HT-29 (cell line): ENCODE data around the gene DUSP16. TPM values are rescaled to one million over a fixed set of nuclear protein-coding genes. Genes with fewer than 3 reads are reported as not detected.
"Not testable (repeated sequence)": the region's sequence is repeated elsewhere in the genome, so short reads cannot be mapped to it uniquely, and the experiment has no call there.

Source experiments
- DNase-seq: peaks from one replicate; pipeline ENCODE4 v3.0.0-alpha.2; 2015; ENCODE audit warnings: low spot score
- total RNA-seq: library from RNA; depleted of rRNA; stranded (reverse); fragments of >200 nt; shearing (Covaris generic); gene quantifications from 2 replicates; pipeline ENCODE4 v1.2.3, GENCODE V29; 2014

DUSP16 gene
- total RNA-seq, 1 experiment from 2014 or later: 9.2 TPM

DNA sequence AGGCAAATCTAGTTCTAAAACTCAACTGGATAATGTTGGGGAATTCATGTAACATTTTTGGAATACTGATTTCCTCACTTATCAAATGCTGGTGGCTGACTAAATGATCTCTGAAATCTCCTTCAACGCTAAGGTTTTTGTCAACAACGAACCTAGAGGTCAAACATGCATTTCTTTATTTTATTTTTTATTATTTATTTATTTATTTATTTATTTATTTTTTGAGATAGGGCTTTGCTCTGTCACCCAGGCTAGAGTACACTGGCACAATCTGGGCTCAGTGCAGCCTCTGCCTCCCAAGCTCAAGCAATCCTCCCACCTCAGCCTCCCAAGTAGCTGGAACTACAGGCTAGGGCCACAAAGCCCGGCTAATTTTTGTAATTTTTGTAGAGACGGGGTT is 64.5 kb downstream of the DUSP16 start:
- no peak for DNase-seq

DNA sequence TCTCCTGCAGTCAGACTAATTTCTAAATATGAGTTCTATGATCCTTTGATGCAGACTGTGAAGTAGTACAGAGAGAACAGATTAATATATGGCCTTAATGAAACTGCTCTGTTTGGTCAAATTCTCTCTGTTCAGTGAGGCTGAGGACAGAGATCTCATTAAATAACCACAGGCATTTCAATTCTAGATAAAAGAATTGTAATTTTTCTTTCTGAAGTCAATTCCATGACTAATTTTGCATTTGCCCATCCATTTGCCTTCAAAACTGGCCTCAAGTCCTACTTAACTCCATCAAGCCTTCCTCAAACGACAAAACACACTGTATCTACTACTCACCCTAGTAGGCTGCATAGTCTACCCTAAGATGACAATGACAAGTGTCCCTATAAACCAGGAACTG is 67.1 kb downstream of the DUSP16 start:
- DNase-seq: no peak

DNA sequence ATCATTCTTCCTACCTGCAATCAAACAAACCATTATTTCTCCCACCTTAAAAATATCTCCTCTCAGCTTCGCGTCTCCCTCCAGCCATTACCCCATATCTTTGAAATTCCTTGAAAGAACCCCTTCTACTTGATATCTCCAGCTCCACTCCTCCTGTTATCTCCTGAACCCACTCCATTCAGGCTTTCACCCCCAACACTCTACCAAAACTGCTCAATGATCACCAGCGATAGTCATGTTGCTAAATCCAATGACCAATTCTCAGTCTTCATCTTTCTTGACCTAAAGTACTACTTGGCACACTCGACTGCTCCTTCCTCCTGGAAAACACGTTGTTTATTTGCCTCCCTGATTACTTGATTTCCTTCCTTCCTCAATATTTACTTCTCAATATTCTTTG is 70.1 kb downstream of the DUSP16 start:
- no peak for DNase-seq

DNA sequence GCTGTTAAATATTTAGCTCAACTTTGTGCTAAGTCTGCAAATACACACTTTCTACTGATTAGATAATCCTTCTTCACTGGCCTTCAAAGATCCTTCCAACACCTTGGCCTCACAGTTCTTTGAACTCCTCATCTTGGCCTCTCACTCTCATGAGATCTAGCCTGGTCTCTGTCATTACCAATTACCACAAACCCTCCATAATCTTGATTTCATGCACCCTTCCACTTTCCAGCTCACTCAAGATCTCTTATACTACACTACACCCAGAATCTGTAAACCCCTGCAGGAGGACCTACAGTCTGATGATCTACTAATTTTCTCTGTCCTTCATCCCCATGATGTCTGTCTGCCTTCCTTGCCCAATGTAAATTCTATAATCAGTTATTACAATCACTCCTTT is 71.1 kb downstream of the DUSP16 start:
- no peak for DNase-seq

DNA sequence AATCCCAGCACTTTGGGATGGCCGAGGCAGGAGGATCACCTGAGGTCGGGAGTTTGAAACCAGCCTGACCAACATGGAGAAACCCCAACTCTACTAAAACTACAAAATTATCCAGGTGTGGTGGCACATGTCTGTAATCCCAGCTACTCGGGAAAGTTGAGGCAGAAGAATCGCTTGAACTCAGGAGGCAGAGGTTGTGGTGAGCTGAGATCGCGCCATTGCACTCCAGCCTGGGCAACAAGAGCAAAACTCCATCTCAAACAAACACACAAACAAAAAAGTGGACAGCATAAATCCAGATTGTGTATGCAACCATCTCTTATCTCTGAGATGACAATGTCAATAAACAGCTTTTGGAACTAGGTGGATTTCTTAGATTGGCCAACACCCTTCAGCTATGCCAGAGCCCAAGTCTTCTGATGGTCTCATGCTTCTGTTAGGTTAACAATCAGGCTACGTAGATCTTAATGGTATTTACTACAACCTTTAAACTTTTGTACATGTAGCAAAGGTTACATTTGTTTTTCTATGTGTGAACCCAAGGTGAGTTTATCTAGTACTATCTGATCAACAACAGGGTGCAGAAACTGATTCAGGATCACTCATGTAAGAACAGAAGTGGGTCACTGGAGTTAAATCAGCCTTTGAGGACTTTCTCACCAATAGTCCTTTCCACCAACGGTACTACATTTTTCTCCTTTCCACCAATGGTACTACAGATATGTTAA is 73.7 kb downstream of the DUSP16 start:
- DNase-seq: no peak

DNA sequence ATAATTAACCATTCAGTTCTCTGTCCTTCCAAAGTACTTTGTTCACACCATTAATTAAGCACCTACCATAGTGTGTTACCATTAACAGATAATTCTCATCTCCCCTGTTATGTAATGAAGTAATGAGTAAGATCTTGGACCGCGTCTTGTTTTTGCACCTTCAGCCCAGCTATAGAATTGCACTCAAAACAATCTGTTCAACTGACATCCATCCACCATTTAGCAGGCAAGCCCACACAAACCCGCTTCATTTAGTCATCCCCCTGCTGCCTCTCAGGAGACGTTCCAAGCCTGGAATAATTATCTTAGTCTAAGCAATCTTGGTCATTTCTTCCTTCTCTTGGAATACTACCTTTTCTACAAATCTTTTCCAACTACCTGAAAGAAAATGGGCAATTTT is 74.4 kb downstream of the DUSP16 start:
- no peak for DNase-seq

DNA sequence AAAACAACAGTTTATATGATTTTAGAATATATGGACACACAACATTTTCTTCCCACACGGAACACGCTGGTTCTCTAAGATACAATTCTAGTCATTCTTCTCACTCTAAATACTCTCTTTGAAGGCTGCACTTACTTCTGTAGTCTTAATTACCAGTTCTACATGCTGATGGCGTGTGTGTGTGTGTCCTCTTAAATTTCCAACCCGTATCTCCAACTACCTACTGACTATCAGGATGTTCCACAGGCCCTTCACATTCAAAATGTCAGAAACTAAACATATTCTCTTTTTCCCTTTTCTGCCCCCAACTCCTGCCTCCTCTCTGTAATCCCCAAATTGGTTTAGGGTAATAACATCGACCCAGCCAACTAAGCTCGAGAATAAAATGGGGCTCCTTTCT is 75.2 kb downstream of the DUSP16 start:
- no peak for DNase-seq

DNA sequence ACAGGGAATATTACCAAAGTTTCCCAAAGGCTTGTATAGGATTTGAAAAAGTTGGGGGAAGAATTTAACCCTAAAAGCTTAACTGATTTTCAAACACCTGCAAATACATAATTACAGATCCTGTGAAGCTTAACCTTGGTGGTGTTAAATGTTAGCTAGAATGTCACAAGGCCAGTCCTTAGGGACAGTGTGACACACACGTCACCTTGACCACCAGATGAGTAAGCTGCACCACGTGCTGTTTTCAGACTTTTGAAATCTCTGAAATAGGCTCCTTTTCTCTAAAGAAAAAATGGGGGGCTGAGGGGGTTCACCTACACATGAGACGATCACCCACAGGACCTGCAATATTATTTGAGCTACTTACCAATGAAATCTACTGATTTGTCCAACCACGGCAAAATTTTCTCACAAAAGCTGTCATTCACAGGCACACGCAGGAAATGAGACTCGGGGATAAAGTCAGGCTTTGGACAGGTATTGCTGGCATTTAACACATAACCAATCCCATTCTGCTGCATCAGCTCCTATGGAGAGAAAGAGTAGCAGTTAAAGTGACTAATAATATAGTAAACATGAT is 75.9 kb downstream of the DUSP16 start:
- no peak for DNase-seq

DNA sequence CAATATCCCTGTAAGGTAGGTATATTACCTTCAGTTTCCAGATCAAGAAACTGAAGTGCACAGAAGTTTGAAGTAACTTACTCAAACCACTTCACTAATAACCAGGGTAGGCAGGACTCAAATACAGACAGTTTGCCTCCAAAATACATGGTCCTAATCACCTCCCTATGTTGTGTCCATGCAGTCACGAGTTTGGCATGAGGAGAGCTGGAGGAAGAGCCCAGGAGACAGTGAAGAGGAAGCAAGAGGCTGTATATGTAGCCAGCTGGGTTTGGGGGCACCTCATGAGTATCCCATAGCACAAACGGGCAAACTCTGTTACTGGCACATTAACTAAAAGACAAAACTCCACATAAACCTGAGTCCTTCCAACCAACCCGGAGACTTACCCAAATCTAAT is 79.2 kb downstream of the DUSP16 start:
- no peak for DNase-seq

DNA sequence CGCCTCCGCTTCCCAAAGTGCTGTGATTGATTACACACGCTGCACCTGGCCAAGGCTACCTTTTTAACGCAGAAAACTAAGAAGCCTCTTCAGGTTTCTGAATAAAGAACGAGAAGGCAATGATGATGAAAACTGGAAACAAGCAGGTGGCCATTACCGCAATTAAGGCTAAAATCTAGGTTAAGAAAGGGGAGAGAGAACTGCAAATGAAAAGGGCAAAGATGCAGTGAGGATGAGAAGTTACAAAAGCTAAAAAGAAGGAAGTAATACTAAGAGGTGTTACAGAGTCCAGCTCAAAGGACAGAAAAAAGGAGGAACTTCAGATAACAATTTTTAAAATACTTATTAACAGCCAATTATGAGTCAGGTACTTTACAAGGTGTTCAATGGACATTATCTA is 79.7 kb downstream of the DUSP16 start:
- DNase-seq: no peak

DNA sequence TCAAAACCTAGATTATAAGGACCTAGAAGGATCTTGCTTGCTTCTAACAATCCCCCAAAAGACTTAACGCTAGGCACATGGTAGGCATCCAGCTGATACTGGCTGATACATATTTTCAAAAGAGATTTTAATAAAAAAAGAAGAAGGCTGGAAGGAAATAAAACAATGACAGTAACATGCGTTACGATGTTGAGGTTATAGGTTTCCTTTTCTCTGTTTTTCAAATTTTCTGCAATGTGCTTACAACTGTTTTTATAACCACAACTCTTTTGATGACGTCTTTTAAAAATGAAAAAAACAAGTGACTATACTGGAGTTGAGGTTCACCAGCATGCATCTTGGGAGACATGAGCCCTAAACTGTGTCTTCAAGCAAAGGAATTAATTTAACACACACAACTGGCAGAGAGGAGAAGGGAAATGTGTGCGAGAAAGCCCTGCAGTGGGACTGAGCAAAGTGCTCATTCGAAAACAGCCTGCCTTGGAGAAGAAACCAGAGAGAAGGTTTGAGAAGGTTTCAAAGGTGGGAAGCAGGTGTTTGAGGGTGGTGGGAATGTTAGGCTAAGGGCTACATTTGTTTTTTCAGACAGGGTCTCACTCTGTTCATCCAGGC is 80.4 kb downstream of the DUSP16 start:
- DNase-seq: no peak

DNA sequence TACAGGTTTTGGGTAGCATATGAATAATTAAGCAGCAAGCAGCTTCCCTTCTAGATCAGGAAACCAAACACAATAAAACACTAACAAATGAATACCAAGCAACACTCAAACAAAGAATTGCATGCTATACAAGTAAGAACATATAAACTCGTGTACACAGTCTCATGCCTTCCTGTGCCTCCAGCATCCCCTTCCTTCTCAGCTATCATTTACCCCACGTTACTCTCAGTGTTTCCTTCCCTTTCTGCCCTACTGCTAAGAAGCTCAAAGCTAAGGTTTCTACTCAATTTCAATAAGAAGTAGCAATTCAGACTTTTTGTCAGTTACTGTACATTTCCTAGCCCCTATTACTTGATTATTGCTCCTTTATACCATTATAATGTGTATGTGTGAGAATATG is 81.0 kb downstream of the DUSP16 start:
- DNase-seq: no peak

DNA sequence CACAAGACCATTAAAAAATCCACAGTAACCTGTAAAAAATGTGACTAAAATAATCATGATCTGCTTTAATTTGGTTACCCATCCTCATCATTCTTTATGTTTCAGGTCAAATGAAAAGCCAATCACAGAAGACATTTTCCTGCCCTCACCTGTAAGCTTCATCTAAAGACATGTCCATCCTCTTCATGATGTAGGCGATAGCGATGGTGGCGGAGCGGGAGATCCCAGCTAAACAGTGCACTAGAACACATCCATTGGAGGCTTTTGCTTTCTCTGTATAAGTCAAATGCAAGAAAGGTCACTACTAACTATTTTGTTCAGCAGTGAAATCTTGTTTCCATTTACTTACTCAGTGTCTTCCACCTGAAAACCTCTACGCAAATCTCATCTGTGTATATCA is 82.6 kb downstream of the DUSP16 start:
- DNase-seq: no peak

DNA sequence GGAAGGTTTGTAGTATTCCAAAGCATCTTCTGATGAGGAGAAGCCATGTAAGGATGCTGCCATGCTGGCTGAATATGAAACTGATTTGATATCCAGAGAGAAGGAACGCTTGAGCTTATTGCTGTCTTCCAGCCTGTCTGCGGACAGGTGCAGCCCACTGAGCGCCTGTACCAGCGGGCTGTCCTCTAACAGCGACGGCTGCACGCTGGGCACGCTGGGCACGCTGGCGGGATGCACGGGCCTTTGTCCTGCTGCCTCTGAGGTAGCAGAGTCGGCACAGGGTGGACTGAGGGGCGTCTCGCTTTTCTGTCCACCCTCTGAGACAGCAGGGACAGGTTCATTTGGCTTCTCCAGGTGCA is 85.2 kb downstream of the DUSP16 start:
- no peak for DNase-seq

DNA sequence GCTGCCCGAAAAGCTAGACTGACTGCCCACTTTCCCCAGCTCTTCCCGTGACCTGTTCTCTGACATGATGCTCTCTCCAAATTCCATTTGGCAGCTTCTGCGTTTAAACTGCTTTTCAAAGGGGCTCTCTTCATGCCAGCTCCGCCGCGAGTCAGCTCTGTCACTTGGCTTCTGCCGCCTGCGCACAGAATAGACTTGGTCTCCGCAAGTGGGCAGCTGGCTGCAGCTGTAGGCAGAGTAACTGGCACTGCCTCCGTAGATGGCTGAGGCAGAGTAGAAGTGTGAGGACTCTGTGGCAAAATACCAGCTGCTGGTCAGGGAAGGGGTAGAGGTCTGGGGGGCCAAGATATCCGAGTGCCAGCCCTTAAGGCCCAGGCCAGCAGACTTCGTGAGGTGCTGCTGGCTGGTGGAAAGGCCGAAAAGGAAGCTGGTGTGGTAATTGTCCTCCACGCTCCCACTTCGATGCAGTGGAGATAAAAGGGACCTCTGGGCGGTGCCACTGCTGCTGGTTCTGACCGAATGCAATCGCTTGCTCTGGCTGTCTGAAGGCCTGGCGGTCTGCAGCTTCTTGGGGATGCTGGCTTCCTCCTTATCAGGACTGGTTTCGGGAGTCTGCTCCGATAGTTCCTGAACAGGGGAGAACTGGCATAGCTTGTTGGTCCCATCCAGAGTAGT is 85.7 kb downstream of the DUSP16 start:
- DNase-seq: no peak

DNA sequence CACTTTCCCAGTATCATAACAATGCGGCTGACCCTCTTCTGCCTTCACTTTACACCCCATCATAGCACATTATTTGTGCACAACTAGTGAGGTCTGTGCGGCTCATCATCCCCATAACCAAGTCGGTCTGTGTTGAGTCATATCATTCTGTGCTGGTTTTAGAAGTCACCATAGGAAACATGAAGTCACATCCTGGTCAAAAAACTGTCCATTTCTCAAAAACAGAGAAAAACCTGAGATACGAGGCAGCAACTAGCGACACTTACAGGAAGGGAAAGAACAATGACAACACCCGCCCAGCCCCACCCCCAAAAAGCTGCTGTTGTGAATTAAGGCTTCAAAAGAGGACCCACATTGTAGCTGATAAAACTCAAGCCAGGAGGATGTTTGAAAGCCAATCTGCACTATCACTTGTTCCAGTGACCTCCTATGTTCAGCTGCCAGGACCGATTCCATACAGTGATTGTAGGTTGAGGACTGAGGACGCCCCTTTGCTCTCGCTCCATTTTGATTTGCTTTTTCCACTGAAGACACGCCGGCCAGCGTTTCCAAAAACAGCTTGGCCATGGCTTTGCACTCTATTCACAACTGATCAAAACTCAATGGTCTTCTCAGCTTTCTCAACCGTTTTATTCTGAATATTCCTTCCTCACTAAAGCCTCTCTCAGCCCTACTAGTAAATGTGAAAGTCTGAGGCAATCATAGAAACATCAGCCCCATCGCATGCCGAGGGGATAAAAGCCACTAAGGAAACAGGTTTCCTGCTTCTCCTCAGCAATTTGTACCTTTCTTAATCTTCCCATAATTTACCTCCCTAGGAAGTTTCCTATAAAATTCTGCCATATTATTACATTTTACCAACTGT is 87.5 kb downstream of the DUSP16 start:
- no peak for DNase-seq

DNA sequence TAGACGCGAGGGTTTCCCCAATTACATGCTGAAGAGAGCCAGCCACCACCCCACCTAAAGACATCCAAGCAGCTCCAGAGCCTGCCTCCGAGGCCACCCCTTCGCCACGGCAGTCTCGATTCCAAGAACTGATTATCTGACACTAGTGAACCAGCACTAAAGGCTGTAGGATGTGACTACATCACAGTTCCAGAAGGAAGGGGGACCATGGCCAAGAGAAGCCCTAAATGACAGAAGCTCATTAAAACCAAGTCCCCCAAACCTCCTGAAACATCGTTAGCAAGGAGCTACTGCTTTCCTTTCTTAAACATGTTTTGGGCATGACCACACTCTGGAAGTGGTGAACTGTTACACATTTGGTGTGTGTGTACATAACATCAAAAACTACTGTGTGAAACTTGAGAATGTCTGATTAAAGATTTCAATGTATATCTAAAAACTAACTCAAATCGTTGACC is 88.2 kb downstream of the DUSP16 start:
- DNase-seq: no peak

DNA sequence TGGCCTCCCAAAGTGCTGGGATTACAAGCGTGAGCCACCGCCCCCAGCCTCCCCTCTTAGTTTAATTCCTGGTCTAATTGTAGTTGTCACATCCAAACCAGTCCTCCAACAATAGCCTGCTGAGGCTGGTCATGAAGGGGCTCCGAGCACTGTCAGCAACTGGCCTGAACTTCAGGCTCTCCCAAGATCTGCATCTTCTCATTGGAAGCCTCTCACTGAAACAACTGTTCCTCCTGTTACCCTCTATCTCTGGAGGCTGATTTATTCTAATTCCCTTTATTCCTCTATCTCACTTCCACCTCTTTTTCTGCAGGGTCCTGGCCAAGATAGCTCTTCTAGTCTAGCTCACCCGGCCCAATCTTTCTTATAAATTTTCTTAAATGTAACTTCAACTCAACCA is 89.4 kb downstream of the DUSP16 start:
- DNase-seq: no peak

DNA sequence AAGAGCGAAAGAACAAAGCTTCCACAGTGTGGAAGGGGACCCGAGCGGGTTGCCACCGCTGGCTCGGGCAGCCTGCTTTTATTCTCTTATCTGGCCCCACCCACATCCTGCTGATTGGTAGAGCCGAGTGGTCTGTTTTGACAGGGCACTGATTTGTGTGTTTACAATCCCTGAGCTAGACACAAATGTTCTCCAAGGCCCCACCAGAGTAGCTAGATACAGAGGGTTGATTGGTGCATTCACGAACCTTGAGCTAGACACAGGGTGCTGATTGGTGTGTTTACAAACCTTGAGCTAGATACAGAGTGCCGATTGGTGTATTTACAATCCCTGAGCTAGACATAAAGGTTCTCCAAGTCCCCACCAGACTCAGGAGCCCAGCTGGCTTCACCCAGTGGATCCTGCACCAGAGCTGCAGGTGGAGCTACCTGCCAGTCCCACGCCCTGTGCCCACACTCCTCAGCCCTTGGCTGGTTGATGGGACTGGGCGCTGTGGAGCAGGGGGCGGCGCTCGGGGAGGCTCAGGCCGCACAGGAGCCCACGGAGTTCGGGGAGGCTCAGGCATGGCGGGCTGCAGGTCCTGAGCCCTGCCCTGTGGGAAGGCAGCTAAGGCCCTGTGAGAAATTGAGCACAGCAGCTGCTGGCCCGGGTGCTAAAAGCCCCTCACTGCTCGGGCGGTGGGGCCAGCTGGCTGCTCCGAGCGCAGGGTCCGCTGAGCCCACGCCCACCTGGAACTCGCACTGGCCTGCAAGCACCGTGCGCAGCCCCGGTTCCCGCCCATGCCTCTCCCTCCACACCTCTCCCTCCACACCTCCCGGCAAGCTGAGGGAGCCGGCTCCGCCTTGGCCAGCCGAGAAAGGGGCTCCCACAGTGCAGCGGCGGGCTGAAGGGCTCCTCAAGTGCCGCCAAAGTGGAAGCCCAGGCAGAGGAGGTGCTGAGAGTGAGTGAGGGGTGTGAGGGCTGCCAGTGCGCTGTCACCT is 90.4 kb downstream of the DUSP16 start:
- not testable (repeated sequence) for DNase-seq

DNA sequence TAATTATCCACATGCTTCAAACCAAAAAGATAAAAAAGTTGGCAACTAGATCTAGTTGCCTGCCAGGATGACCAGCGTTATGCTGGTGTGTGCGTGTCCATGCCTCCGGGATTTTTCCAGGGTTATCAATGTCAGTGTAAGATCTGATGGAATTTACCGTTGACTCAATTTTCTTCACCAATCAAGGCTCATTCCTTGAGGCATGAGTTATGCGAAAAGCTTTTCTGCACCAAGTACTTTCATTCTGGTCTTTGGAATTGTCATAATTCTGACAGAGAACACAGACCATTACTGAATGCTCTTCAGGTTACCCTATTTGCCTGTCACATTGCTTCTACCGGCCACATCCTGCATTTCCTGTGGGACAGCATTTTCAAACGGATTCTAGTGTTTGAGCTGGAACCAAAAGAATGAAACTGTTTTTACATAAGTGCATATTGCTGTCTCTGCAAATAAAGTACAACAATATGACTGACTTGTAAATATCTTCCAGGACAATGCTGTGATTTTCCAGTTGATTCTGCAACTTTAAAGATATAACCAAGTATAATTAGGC is 91.8 kb downstream of the DUSP16 start:
- no peak for DNase-seq
